Body of pancreas (tissue), 4 donors: Measurements from ENCODE around the gene HCFC1R1. TPM values are rescaled to one million over a fixed set of nuclear protein-coding genes. Genes with fewer than 3 reads are reported as not detected.

Experiments
- ATAC-seq: fragments of 150-250 bp; one replicate; pipeline ENCODE4 v1.9.1; 2016
- DNase-seq, 4 donors: peaks; one replicate each; pipeline ENCODE4 v3.0.0-alpha.2; 2019
- H3K27ac ChIP-seq, 4 donors: fragments of 200-600 bp; sonication (generic); 1 replicate in 3 of 4; 2 replicates in 1 of 4; pipeline versions ENCODE4 v1.5.1 to v1.6.1; 2016 to 2019; ENCODE audit warnings: mild to moderate bottlenecking in 1 of 4, mixed read lengths in 1 of 4, moderate library complexity in 1 of 4
- H3K27me3 ChIP-seq, 2 donors: fragments of 200-600 bp; sonication (generic); one replicate each; pipeline ENCODE4 v1.6.0; 2016; ENCODE audit warnings: mild to moderate bottlenecking in 1 of 2
- H3K36me3 ChIP-seq, 2 donors: fragments of 200-600 bp; sonication (generic); replicated peaks in 1 of 2; 2 replicates each; pipeline ENCODE4 v1.5.1; 2016; ENCODE audit warnings: low read depth in 2 of 2; ENCODE audit not compliant: insufficient read depth in 1 of 2
- H3K4me1 ChIP-seq: fragments of 200-600 bp; sonication (generic); one replicate; pipeline ENCODE4 v1.6.0; 2016
- H3K4me3 ChIP-seq, 2 donors: fragments of 200-600 bp; sonication (generic); 1 replicate in 1 of 2; 2 replicates in 1 of 2; pipeline ENCODE4 v1.5.1; 2016 to 2019
- H3K9me3 ChIP-seq, 3 donors: fragments of 200-600 bp; sonication (generic); 1 replicate in 2 of 3; 2 replicates in 1 of 3; pipeline ENCODE4 v1.5.1; 2016
- POLR2A ChIP-seq, 3 donors: fragments of 450-650 bp; IDR thresholded peaks; one replicate each; pipeline ENCODE4 v1.6.1; 2016; ENCODE audit warnings: antibody characterized with exemption in 3 of 3, mild to moderate bottlenecking in 2 of 3
- WGBS, 2 donors: methylation state at CpG; one replicate each; pipeline ENCODE4 v1.1.5; 2017; 5-methylcytosine and 5-hydroxymethylcytosine counted together
- intact Hi-C: fragments of 100-400 bp; cut with DNase I; formaldehyde crosslinking; loops from one replicate; pipeline ENCODE4 v1.15.1; 2023
- total RNA-seq, 2 donors: library from RNA; depleted of rRNA; stranded (reverse); fragments of >200 nt; gene quantifications; one replicate each; pipeline ENCODE4 v1.1.0, GENCODE V29; 2016
- TF ChIP-seq, protein P1 (sequence below), 7 experiments: fragments of 450-650 bp in 4 of 7; fragments of 200-600 bp in 3 of 7; sonication (generic) in 3 of 7; IDR thresholded peaks; one replicate each; pipeline ENCODE4 v1.5.1; 2016 to 2019; ENCODE audit warnings: antibody characterized with exemption in 7 of 7

The HCFC1R1 gene
- total RNA-seq, 2 donors from 2014 or later = 6.9 to 15.3 TPM

DNA sequence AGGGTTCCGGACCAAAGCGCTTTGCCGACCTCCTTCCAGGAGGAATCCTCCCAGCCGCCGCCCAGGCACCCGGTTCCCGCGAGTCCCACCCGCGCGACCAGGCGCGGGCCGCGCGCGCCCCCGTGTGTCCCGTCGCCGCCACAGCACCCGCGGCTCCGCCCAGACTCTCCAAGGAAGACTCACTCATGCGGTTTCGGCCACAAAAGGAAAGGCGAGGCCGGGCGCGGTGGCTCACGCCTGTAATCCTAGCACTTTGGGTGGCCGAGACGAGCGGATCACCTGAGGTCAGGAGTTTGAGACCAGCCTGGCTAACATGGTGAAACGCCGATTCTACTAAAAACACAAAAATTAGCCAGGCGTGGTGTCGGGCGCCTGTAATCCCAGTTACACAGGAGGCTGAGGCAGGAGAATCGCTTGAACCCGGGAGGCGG, 40.0 kb downstream of the HCFC1R1 start:
- H3K4me3 ChIP-seq = no peak overlapping the region
- no peak for TF ChIP-seq POLR2A (IDR thresholded peaks at IDR 0.05)
- TF ChIP-seq, protein P1, sequence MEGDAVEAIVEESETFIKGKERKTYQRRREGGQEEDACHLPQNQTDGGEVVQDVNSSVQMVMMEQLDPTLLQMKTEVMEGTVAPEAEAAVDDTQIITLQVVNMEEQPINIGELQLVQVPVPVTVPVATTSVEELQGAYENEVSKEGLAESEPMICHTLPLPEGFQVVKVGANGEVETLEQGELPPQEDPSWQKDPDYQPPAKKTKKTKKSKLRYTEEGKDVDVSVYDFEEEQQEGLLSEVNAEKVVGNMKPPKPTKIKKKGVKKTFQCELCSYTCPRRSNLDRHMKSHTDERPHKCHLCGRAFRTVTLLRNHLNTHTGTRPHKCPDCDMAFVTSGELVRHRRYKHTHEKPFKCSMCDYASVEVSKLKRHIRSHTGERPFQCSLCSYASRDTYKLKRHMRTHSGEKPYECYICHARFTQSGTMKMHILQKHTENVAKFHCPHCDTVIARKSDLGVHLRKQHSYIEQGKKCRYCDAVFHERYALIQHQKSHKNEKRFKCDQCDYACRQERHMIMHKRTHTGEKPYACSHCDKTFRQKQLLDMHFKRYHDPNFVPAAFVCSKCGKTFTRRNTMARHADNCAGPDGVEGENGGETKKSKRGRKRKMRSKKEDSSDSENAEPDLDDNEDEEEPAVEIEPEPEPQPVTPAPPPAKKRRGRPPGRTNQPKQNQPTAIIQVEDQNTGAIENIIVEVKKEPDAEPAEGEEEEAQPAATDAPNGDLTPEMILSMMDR (IDR thresholded peaks at IDR 0.05) = peak; percentile 72 to 99 (median 94)
- 7 to 17% methylated on average over 17 to 42 of the region's 42 CpGs for WGBS, 2 donors
- intact Hi-C loops = no loop called here
- H3K4me1 ChIP-seq = peaks cover 47% of the 10 kb centered on the region
- ATAC-seq (peak; percentile 47), DNase-seq (peak; percentile 76 to 84 (median 80))
- H3K9me3 ChIP-seq = no peaks in the 10 kb centered on the region
- no peaks in the 10 kb centered on the region for H3K36me3 ChIP-seq
- no peaks in the 10 kb centered on the region for H3K27me3 ChIP-seq
- no peak overlapping the region for H3K27ac ChIP-seq

- Histone ChIP-seq H3K36me3 (no peaks in the 10 kb centered on the region), H3K27me3 (no peaks in the 10 kb centered on the region), H3K27ac (no peak overlapping the region), H3K9me3 (no peaks in the 10 kb centered on the region), H3K4me1 (peaks cover 57% of the 10 kb centered on the region), H3K4me3 (no peak overlapping the region)
- no peak for ATAC-seq
- 90 to 91% methylated on average over 5 of the region's 5 CpGs for WGBS, 2 donors
- TF ChIP-seq, protein P1 (IDR thresholded peaks at IDR 0.05) = no peak
- no peak for TF ChIP-seq POLR2A (IDR thresholded peaks at IDR 0.05)
- intact Hi-C loops = no loop called here
- DNase-seq = no peak
Measured at GRCh38 chr16:2982402-2982801, 41.3 kb downstream of the HCFC1R1 start.

GRCh38 chr16:2981899-2982250, 41.9 kb downstream of the HCFC1R1 start:
- Histone ChIP-seq H3K27me3 (no peaks in the 10 kb centered on the region), H3K36me3 (no peaks in the 10 kb centered on the region), H3K4me1 (peaks cover 62% of the 10 kb centered on the region), H3K27ac (no peak overlapping the region), H3K9me3 (no peaks in the 10 kb centered on the region), H3K4me3 (no peak overlapping the region)
- ATAC-seq (no peak), DNase-seq (no peak)
- intact Hi-C loops = no loop called here
- TF ChIP-seq POLR2A (IDR thresholded peaks at IDR 0.05) = no peak
- TF ChIP-seq, protein P1 (IDR thresholded peaks at IDR 0.05) = no peak
- 71 to 76% methylated on average over 4 of the region's 4 CpGs for WGBS, 2 donors

GRCh38 chr16:2981177-2981898, 42.4 kb downstream of the HCFC1R1 start:
- 61 to 62% methylated on average over 28 to 33 of the region's 33 CpGs for WGBS, 2 donors
- DNase-seq (no peak), ATAC-seq (no peak)
- no peak overlapping the region for H3K4me3 ChIP-seq
- H3K36me3 ChIP-seq = no peaks in the 10 kb centered on the region
- no peaks in the 10 kb centered on the region for H3K27me3 ChIP-seq
- H3K4me1 ChIP-seq = peaks cover 62% of the 10 kb centered on the region
- no peak for TF ChIP-seq POLR2A (IDR thresholded peaks at IDR 0.05)
- TF ChIP-seq, protein P1 (IDR thresholded peaks at IDR 0.05) = no peak
- H3K27ac ChIP-seq = peak overlapping the region in 2 of 4 donors; percentile 80 to 88
- intact Hi-C loops = no loop called here
- H3K9me3 ChIP-seq = no peaks in the 10 kb centered on the region
